Measurements from ENCODE around the gene PEG3.

GRCh38 chr19:56827708-56828107, 12.8 kb downstream of the PEG3 start:
- TF ChIP-seq, protein P1, sequence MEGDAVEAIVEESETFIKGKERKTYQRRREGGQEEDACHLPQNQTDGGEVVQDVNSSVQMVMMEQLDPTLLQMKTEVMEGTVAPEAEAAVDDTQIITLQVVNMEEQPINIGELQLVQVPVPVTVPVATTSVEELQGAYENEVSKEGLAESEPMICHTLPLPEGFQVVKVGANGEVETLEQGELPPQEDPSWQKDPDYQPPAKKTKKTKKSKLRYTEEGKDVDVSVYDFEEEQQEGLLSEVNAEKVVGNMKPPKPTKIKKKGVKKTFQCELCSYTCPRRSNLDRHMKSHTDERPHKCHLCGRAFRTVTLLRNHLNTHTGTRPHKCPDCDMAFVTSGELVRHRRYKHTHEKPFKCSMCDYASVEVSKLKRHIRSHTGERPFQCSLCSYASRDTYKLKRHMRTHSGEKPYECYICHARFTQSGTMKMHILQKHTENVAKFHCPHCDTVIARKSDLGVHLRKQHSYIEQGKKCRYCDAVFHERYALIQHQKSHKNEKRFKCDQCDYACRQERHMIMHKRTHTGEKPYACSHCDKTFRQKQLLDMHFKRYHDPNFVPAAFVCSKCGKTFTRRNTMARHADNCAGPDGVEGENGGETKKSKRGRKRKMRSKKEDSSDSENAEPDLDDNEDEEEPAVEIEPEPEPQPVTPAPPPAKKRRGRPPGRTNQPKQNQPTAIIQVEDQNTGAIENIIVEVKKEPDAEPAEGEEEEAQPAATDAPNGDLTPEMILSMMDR (IDR thresholded peaks at IDR 0.05), result no peak
- TF ChIP-seq EP300 (IDR thresholded peaks at IDR 0.05), result no peak
